Activated naive CD4-positive, alpha-beta T cell (primary cell): ENCODE data around the gene SLC6A18.

Experiments
- DNase-seq, 4 experiments: peaks; one replicate each; lab custom pipeline; 2025; lab: John Stamatoyannopoulos, UW

The SLC6A18 gene

GRCh38 chr5:1187234-1187949, 37.8 kb upstream of the SLC6A18 start:
- DNase-seq, result no peak

GRCh38 chr5:1187950-1188334, 37.2 kb upstream of the SLC6A18 start:
- DNase-seq, result no peak

- no peak for DNase-seq
These were observed 36.7 kb upstream of the SLC6A18 start for GRCh38 chr5:1188464-1188863.

GRCh38 chr5:1189269-1189668, 35.9 kb upstream of the SLC6A18 start:
- no peak for DNase-seq

GRCh38 chr5:1190278-1190677, 34.9 kb upstream of the SLC6A18 start:
- DNase-seq, result no peak

GRCh38 chr5:1190837-1191239, 34.3 kb upstream of the SLC6A18 start:
- no peak for DNase-seq

- DNase-seq, result no peak
These were observed 32.1 kb upstream of the SLC6A18 start for GRCh38 chr5:1192971-1193590.

- DNase-seq, result no peak
These were observed 31.6 kb upstream of the SLC6A18 start for GRCh38 chr5:1193591-1193985.

GRCh38 chr5:1194378-1194777, 30.8 kb upstream of the SLC6A18 start:
- DNase-seq, result no peak

- DNase-seq, result no peak
These were observed 29.7 kb upstream of the SLC6A18 start for GRCh38 chr5:1195439-1195838.

GRCh38 chr5:1195916-1196315, 29.3 kb upstream of the SLC6A18 start:
- no peak for DNase-seq

GRCh38 chr5:1196562-1196961, 28.6 kb upstream of the SLC6A18 start:
- DNase-seq, result no peak

- DNase-seq, result no peak
These were observed 27.1 kb upstream of the SLC6A18 start for GRCh38 chr5:1197876-1198666.

GRCh38 chr5:1199340-1199648, 25.9 kb upstream of the SLC6A18 start:
- no peak for DNase-seq

GRCh38 chr5:1199649-1200494, 25.3 kb upstream of the SLC6A18 start:
- DNase-seq, result no peak

- DNase-seq, result no peak
These were observed 24.5 kb upstream of the SLC6A18 start for GRCh38 chr5:1200495-1201326.

- DNase-seq, result no peak
These were observed 23.7 kb upstream of the SLC6A18 start, which contains the start of gene SLC6A19 for GRCh38 chr5:1201327-1202025. Gene SLC6A19 (plus strand): TSS chr5:1201595. CDS start chr5:1201651, 56 bp downstream.

- DNase-seq, result no peak
These were observed 23.0 kb upstream of the SLC6A18 start for GRCh38 chr5:1202026-1202797.

GRCh38 chr5:1202798-1203185, 22.4 kb upstream of the SLC6A18 start:
- DNase-seq, result no peak
